Prostate gland (tissue), 2 donors: Measurements from ENCODE around the gene AKT1. TPM values are rescaled to one million over a fixed set of nuclear protein-coding genes. Genes with fewer than 3 reads are reported as not detected.

Experiments used
- DNase-seq: peaks from one replicate; pipeline ENCODE4 v3.0.0-alpha.2; 2019; ENCODE audit warnings: low spot score
- H3K27ac ChIP-seq, 2 donors: fragments of 200-600 bp; sonication (generic); 2 replicates each; pipeline ENCODE4 v1.5.1; 2017 to 2019
- H3K27me3 ChIP-seq: fragments of 200-600 bp; sonication (generic); replicated peaks from 2 replicates; pipeline ENCODE4 v1.5.1; 2019; ENCODE audit not compliant: insufficient read depth
- H3K36me3 ChIP-seq, 2 donors: fragments of 200-600 bp; sonication (generic); 1 replicate in 1 of 2; 2 replicates in 1 of 2; pipeline versions ENCODE4 v1.5.1 to v1.8.1; 2017 to 2019
- H3K4me1 ChIP-seq: fragments of 200-600 bp; sonication (generic); replicated peaks from 2 replicates; pipeline ENCODE4 v1.5.1; 2019
- H3K4me3 ChIP-seq, 2 donors: fragments of 200-600 bp; sonication (generic); 2 replicates each; pipeline ENCODE4 v1.5.1; 2017 to 2019
- H3K9me3 ChIP-seq: fragments of 200-600 bp; sonication (generic); 2 replicates; pipeline ENCODE4 v1.5.1; 2017
- CTCF ChIP-seq, 4 experiments: fragments of 200-600 bp in 2 of 4; fragments of 450-650 bp in 2 of 4; sonication (generic) in 2 of 4; IDR thresholded peaks; 1 replicate in 3 of 4; 2 replicates in 1 of 4; pipeline ENCODE4 v1.5.1; 2016 to 2019; ENCODE audit warnings: antibody characterized with exemption in 4 of 4, mild to moderate bottlenecking in 2 of 4, moderate library complexity in 2 of 4
- POLR2A ChIP-seq: fragments of 450-650 bp; IDR thresholded peaks from one replicate; pipeline ENCODE4 v1.6.1; 2016; ENCODE audit warnings: antibody characterized with exemption, mild to moderate bottlenecking
- POLR2AphosphoS5 ChIP-seq: sonication (generic); formaldehyde crosslinking; IDR thresholded peaks from one replicate; pipeline ENCODE4 v1.6.1; 2017; ENCODE audit warnings: antibody characterized with exemption
- WGBS: methylation state at CpG from one replicate; pipeline ENCODE4 v1.1.5; 2018; 5-methylcytosine and 5-hydroxymethylcytosine counted together
- intact Hi-C: fragments of 100-400 bp; cut with DNase I; formaldehyde crosslinking; loops from one replicate; pipeline ENCODE4 v1.14.2; 2022
- total RNA-seq, 2 donors: library from RNA; depleted of rRNA; stranded (reverse); fragments of >200 nt; gene quantifications; one replicate each; pipeline ENCODE4 v1.1.0, GENCODE V29; 2016

The AKT1 gene
- total RNA-seq, 2 donors from 2014 or later: 154 to 200 TPM

DNA sequence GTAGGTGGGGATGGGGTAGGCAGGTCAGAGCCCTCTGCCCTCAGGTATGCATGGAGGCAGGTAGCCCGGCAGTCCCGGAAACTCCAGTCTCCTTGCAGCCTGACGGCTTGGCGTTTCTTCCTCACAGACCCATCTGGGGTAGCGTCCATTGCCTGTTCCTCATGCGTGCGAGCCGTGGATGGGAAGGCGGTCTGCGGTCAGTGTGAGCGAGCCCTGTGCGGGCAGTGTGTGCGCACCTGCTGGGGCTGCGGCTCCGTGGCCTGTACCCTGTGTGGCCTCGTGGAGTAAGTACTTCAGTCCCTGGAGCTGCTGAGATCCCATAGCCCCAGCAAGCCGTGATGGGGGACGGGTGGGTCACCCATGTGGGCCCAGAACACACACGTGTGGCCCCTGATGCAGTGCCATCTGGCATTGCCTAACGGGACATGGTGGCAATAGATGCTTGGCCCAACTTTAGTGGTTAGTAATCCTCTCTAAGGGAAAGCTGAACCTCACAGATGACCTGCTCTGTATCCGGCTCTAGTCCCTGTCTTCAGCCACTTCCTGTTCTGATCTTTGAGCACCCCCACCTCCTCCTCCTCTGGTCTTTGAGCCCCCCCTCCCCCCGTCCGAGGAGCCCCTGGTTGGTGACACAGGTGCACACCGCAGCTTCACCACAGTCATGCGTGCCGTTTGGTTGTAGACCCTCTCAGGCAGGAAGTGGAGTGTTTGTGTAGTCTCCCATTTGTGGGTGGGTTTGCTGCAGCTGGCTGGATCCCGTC lies 38.9 kb downstream of the AKT1 start:
- no peak for TF ChIP-seq POLR2A
- no peak for TF ChIP-seq CTCF (IDR thresholded peaks at IDR 0.05)
- TF ChIP-seq POLR2AphosphoS5: no peak
- 72% methylated on average over 27 of the region's 27 CpGs for WGBS

GRCh38 chr14:104755621-104756020 lies 39.9 kb downstream of the AKT1 start:
- intact Hi-C loops: no loop called here
- Histone ChIP-seq H3K9me3 (no peaks in the 10 kb centered on the region), H3K4me3 (no peak overlapping the region), H3K27me3 (no peaks in the 10 kb centered on the region), H3K27ac (no peak overlapping the region), H3K36me3 (peaks cover 5 to 10% of the 10 kb centered on the region in 2 donors), H3K4me1 (peaks cover 11% of the 10 kb centered on the region)
- TF ChIP-seq POLR2AphosphoS5: no peak
- TF ChIP-seq POLR2A: no peak
- TF ChIP-seq CTCF (IDR thresholded peaks at IDR 0.05): no peak
- no peak for DNase-seq
- WGBS: 81% methylated on average over 11 of the region's 11 CpGs

More for the DNA sequence above, 38.9 kb downstream of the AKT1 start:
- Histone ChIP-seq H3K27ac (no peak overlapping the region), H3K9me3 (no peaks in the 10 kb centered on the region), H3K4me3 (no peak overlapping the region), H3K4me1 (peaks cover 11% of the 10 kb centered on the region), H3K27me3 (no peaks in the 10 kb centered on the region), H3K36me3 (peaks cover 5 to 10% of the 10 kb centered on the region in 2 donors)
- DNase-seq: no peak
- intact Hi-C loops: no loop called here

DNA sequence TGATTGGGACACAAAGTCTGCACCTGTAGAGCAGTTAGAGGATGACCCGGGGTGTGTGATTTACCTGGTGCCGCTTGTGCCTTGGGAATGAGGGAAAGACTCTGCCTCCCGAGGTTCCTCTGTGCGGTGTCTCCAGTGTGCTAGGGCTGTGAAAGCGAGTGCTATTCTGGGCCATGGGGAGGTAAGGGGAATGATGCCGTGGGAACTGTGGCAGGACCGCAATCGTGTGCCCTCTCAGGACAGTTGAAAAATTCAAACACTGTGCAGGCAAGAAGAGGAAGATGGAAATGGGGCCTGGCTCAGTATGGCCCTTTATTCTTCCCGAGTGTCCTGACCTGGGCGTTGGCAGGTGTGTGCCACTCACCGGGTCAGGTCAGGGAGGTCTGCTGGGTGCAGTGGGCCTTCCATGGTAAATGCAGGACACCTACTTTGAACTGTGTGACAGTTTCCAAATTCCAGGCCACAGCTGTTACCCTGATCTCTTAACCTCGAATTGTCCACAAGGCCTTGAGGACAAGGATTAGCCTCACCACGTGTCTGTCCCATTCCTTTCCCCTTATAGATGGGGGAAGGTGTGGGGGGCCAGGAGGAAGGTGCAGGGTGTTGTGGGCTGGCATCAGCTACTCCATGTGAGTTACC lies 41.2 kb downstream of the AKT1 start:
- Histone ChIP-seq H3K9me3 (no peaks in the 10 kb centered on the region), H3K4me1 (peaks cover 12% of the 10 kb centered on the region), H3K27me3 (no peaks in the 10 kb centered on the region), H3K27ac (no peak overlapping the region), H3K36me3 (peaks cover 5 to 8% of the 10 kb centered on the region in 2 donors), H3K4me3 (peak overlapping the region; percentile 81)
- 44% methylated on average over 13 of the region's 13 CpGs for WGBS
- TF ChIP-seq POLR2A: no peak
- no peak for TF ChIP-seq POLR2AphosphoS5
- TF ChIP-seq CTCF (IDR thresholded peaks at IDR 0.05): no peak
- intact Hi-C loops: no loop called here
- no peak for DNase-seq

- no peak for DNase-seq
- TF ChIP-seq POLR2AphosphoS5: no peak
- TF ChIP-seq CTCF (IDR thresholded peaks at IDR 0.05): no peak
- TF ChIP-seq POLR2A: no peak
- H3K27me3 ChIP-seq: no peaks in the 10 kb centered on the region
- H3K4me3 ChIP-seq: peak overlapping the region; percentile 81
- intact Hi-C loops: no loop called here
- peaks cover 15% of the 10 kb centered on the region for H3K4me1 ChIP-seq
- no peaks in the 10 kb centered on the region for H3K9me3 ChIP-seq
- peaks cover 1 to 5% of the 10 kb centered on the region in 2 donors for H3K36me3 ChIP-seq
- WGBS: 2% methylated on average over 21 of the region's 30 CpGs
- peak overlapping the region; percentile 69 to 73 for H3K27ac ChIP-seq
Measured at GRCh38 chr14:104753528-104754212, 41.9 kb downstream of the AKT1 start.
